Stromal cell of bone marrow (primary cell): Measurements from ENCODE around the gene FAM177A1.
"Not testable (repeated sequence)": the region's sequence is repeated elsewhere in the genome, so short reads cannot be mapped to it uniquely, and the experiment has no call there.

Source experiments
- DNase-seq: peaks from one replicate; pipeline ENCODE4 v3.0.0-alpha.2; 2012; ENCODE audit warnings: low read depth

The FAM177A1 gene

DNA sequence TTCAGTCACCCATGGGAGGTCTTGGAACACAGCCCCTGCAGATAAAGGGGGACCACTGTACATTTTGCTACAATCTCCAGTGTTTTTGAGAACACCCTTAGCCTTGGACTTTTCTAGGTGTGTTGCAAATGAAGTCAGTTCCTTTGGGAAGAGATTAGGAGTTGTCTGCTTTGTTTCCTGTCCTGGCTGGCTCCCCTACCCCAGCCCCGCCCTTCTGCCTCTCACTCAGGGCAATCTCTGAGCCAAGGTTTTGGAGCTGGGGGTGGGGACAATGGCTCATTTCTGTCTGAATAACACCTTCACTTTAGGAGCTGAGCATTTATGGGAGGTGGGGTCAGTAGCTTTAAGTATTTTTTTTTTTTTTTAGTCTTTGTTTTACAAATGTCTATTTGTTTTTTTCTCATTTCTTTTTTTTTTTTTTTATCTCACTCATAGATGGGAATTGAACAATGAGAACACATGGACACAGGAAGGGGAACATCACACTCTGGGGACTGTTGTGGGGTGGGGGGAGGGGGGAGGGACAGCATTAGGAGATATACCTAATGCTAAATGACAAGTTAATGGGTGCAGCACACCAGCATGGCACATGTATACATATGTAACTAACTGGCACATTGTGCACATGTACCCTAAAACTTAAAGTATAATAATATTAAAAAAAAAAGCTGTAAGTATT is 15.2 kb downstream of the FAM177A1 start:
- not testable (repeated sequence) for DNase-seq

- not testable (repeated sequence) for DNase-seq
Observed at GRCh38 chr14:35065731-35066130, 19.7 kb downstream of the FAM177A1 start.

DNA sequence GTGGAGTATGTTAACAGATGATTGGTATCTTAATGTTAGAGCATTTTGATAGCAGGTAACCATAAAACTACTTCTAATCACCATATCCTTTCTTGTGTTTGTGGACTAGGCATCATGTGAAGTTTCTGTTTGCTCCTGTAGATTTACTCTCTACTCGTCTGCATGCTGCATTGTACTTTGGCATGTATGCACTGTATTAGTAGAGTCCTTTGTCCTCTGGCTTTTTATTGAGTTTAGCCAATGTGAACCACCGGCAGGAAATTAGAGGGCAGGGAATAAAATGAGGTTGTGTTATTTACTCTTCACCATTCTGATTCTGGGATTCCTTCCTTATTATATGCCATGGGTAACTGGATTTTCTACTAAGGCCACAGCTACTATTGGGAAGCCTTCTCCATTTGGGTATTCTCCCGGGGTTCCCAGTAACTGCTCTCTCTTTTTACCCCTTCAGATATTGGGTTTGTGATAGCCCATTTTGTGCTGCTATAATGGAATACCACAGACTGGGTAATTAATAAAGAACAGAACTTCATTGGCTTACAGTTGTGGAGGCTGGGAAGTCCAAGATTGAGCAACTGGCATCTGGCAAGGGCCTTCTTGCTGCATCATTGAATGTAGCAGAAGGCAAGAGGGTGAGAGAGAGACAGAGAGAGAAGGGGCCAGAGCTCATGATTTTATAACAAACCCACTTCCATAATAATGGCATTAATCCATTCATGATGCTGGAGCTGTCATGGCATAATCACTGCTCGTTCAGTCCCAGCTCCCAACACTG is 22.4 kb downstream of the FAM177A1 start:
- DNase-seq = no peak

DNA sequence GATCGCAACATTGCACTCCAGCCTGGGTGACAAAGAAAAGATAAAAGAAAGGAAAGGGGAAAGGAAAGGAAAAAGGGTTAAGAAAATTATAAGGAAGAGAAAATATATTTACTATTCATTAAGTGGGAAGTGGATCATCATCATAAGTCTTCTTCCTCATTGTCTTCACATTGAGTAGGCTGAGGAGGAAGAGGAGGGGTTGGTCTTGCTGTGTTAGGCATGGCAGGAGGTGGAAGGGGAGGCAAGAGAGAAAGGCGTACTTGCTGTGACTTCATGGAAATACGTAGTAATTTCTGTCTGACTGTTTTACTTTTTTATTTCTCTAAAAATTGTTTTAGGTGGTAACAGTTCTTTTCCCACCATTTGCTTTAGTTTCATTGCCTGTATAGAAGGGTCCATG is 26.2 kb downstream of the FAM177A1 start:
- no peak for DNase-seq

DNA sequence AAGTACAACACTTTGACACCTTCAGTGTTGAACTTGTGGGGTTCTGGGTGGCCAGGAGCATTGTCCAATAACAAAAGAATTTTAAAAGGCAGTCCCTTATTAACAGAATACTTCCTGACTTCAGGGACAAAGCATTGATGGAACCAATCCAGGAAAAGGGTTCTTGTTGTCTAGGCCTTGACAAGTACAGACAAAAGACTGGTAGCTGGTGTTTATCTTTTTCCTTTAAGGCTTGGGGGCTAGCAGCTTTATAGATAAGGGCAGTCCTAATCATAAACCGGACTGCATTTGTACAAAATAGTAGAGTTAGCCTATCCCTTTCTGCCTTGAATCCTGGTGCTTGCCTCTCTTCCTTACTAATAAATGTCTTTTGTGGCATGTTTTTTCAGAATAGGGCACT is 27.4 kb downstream of the FAM177A1 start:
- no peak for DNase-seq

DNA sequence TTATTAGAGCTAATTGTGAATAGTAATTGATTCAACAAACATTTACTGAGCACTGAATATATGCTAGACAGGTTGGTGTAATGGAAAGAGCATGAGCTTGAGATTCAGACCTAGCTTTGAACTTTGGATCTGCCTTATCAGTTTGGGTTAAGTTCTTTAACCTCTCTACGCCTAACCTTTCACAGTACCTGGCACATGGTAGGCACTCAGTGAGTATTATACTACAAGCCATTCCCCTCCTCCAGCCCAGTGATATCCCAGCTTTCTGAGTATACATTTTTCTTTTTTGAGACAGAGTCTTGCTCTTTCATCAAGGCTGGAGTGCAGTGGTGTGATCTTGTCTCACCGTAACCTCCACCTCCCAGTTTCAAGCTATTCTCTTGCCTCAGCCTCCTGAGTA is 32.0 kb downstream of the FAM177A1 start:
- DNase-seq = no peak

DNA sequence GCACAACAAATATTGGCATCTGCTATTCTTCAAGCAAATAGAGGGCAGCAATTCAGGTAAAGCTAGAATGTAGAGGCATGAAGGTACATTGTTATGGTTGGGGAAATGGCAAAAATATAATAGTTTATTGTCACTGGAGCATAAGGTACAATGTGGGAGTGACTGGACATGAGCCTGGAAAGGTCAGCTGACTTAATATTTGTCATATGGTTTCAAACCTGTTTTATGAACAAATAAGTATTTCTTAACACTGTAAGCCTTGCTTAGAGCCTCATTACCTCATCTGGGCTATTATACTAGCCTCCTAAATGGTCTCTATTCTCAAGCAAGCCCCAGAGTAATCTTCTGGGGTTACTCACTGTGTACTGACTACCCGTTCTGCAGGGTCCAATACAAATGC is 33.7 kb downstream of the FAM177A1 start:
- no peak for DNase-seq

GRCh38 chr14:35083530-35084150 is 37.6 kb downstream of the FAM177A1 start:
- DNase-seq = no peak

- DNase-seq = no peak
Observed at GRCh38 chr14:35085441-35085840, 39.4 kb downstream of the FAM177A1 start.

DNA sequence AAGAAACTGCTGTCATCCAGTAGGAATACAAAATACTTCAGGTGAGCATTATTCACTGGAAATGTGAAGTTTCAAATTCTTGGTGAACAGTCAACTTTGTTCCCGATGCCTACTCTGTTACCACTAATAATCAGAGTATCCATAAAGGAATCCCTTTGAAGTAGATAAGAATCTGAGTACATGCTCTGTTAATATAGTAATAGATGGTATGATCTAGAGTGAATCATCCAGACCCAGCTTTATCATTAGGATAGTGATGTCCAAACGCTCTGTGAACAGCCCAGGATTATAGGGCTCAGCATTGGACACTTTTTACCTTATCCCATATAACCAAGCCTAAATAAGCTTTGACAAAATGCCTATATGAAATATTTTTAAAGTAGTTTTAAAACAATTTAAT is 42.4 kb downstream of the FAM177A1 start:
- no peak for DNase-seq

DNA sequence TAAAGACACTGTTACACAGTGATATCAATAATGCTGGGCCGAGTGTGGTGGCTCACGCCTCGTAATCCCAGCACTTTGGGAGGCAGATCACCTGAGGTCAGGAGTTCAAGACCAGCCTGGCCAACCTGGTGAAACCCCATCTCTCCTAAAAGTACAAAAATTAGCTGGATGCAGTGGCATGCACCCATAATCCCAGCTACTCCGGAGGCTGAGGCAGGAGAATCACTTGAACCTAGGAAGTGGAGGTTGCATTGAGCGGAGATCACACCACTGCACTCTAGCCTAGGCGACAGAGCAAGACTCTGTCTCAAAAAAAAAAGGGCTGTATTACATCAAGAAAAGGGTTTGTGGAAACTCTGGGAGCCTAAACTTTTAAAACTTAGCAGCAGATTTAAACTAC is 48.6 kb downstream of the FAM177A1 start:
- not testable (repeated sequence) for DNase-seq

- no peak for DNase-seq
Observed at GRCh38 chr14:35107866-35108265, 61.8 kb downstream of the FAM177A1 start.

GRCh38 chr14:35112641-35113040 is 66.6 kb downstream of the FAM177A1 start:
- DNase-seq = no peak

GRCh38 chr14:35113308-35113950 is 67.4 kb downstream of the FAM177A1 start:
- no peak for DNase-seq

- no peak for DNase-seq
Observed at GRCh38 chr14:35114036-35114435, 68.0 kb downstream of the FAM177A1 start.

GRCh38 chr14:35116242-35116641 is 70.2 kb downstream of the FAM177A1 start:
- DNase-seq = no peak

DNA sequence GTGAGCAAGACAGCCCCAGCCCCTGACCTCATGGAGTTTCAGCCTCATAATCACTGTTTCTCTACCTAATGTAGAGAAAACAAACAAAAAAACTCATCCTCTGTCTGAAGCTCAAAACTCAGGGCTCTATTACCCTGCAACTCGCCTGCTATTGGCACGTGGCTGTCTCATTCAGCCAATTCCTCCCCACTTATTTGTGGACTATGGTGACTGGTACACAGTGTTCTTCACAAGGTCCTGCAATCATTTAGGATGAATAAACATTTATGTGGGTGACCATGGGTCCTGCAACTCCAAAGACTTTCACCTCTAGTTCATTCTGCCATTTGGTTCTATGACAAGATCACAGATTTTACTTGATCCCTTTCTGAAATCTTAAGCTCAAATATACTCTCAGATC is 71.0 kb downstream of the FAM177A1 start:
- no peak for DNase-seq

GRCh38 chr14:35121026-35121886 is 75.2 kb downstream of the FAM177A1 start:
- DNase-seq = no peak

- DNase-seq = peak; percentile 81
Observed at GRCh38 chr14:35121887-35122695, 76.0 kb downstream of the FAM177A1 start, which contains the start of the genes PPP2R3C and PRORP. PPP2R3C (minus strand) TSS chr14:35121990; CDS start chr14:35121959, 31 bp downstream. PRORP (plus strand) TSS chr14:35122552; CDS start chr14:35123246, 694 bp downstream.

DNA sequence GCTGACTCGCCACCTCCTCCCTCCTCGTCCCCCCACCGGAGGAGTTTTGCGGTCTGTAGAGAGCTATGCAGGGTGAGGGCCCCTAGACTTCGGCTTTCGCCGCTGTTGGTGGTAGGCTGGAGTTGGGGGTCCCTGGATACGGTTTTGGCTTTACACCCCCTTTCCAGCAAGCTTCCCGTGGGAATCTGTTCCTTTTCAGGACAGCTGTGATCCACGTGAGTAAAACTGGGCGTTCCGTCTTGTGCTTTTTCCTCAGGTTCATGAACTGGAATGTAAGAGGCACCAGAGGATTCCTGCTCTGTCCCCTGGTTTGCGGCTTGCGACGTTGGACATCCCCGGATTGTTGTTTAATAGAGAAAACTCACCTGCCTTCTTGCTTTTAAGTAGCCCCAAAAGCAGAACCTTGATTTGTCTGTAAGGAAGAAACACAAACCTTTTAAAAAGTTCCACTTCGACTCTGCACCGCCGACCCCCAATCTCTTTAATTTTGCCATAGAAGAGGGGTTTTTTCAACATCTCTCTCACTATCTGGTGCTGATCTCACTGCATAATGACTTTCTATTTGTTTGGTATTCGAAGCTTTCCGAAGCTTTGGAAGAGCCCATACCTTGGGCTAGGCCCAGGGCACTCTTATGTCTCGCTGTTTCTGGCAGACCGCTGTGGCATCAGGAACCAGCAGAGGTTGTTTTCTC is 76.8 kb downstream of the FAM177A1 start:
- no peak for DNase-seq
